IMR-90 (cell line): ENCODE results near the gene TSGA10IP.

Experiments used
- CEBPB ChIP-seq: IDR thresholded peaks from 2 replicates; pipeline ENCODE4 v1.6.1; 2012; ENCODE audit warnings: low read depth, low read length, improper control_type of control experiment
- CHD1 ChIP-seq: IDR thresholded peaks from 2 replicates; pipeline ENCODE4 v1.6.1; 2012; ENCODE audit warnings: low read depth, low read length, improper control_type of control experiment
- FOS ChIP-seq: fragments of 150-350 bp; IDR thresholded peaks from 2 replicates; pipeline ENCODE4 v1.6.1; 2016; ENCODE audit warnings: low read depth, low read length
- MAFK ChIP-seq: IDR thresholded peaks from 2 replicates; pipeline ENCODE4 v1.6.1; 2012; ENCODE audit warnings: low read depth, low read length, improper control_type of control experiment
- POLR2A ChIP-seq: IDR thresholded peaks from 2 replicates; pipeline ENCODE4 v1.6.1; 2012; ENCODE audit warnings: mild to moderate bottlenecking, low read depth, low read length
- RAD21 ChIP-seq: IDR thresholded peaks from 2 replicates; pipeline ENCODE4 v1.6.1; 2012; ENCODE audit warnings: low read length, improper control_type of control experiment
- SMC3 ChIP-seq: fragments of 150-350 bp; IDR thresholded peaks from 2 replicates; pipeline ENCODE4 v1.6.1; 2016; ENCODE audit warnings: low read depth, mild to moderate bottlenecking, antibody characterized with exemption, low read length, moderate library complexity
- USF2 ChIP-seq: fragments of 150-350 bp; IDR thresholded peaks from 2 replicates; pipeline ENCODE4 v1.6.1; 2017; ENCODE audit warnings: mild to moderate bottlenecking, antibody characterized with exemption, low read length, low read depth
- TF ChIP-seq, protein P1 (sequence below): conservative IDR thresholded peaks from 2 replicates; pipeline ENCODE4 v1.5.1; 2012; ENCODE audit warnings: mild to moderate bottlenecking, low read depth, low read length, improper control_type of control experiment

DNA sequence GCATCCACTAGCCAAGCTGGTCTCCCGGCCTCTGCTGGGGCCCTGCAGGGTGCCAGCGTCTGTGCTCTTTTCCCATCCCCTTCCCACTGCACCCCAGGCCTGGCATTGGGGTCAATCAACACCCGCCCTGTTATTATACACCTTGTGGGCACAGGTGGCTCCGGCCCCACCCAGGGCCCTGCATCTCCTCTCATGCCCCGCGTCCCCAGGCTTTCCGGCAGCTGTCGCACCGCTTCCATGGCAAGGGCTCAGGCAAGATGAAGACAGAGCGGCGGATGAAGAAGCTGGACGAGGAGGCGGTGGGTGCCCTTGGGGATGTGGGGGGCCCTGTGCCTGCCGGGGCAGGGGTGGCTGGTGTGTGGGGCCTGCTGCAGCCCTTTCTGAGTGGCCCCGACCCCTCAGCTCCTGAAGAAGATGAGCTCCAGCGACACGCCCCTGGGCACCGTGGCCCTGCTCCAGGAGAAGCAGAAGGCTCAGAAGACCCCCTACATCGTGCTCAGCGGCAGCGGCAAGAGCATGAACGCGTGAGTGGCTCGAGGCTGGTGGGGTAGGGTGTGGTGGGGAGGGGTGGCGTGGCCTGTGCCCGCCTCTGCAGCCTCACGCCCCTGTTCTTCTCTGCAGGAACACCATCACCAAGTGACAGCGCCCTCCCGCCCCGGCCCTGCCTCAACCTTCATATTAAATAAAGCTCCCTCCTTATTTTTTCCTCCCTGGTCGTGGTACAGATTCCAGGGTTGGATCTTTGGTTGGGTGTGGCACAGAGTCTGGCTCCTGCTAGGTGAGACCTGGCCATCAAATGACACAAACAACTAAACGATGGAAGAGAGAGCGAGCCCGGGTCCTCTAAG, 33.3 kb downstream of the TSGA10IP start:
- no peak for TF ChIP-seq USF2
- TF ChIP-seq, protein P1, sequence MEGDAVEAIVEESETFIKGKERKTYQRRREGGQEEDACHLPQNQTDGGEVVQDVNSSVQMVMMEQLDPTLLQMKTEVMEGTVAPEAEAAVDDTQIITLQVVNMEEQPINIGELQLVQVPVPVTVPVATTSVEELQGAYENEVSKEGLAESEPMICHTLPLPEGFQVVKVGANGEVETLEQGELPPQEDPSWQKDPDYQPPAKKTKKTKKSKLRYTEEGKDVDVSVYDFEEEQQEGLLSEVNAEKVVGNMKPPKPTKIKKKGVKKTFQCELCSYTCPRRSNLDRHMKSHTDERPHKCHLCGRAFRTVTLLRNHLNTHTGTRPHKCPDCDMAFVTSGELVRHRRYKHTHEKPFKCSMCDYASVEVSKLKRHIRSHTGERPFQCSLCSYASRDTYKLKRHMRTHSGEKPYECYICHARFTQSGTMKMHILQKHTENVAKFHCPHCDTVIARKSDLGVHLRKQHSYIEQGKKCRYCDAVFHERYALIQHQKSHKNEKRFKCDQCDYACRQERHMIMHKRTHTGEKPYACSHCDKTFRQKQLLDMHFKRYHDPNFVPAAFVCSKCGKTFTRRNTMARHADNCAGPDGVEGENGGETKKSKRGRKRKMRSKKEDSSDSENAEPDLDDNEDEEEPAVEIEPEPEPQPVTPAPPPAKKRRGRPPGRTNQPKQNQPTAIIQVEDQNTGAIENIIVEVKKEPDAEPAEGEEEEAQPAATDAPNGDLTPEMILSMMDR, result no peak
- TF ChIP-seq POLR2A, result no peak
- TF ChIP-seq MAFK, result no peak
- TF ChIP-seq RAD21, result no peak
- TF ChIP-seq SMC3, result no peak
- TF ChIP-seq CHD1, result no peak
- TF ChIP-seq CEBPB, result no peak
- no peak for TF ChIP-seq FOS
